Islet of Langerhans (tissue), 1 donor: ENCODE data around the gene SIGLEC1.

ENCODE experiments used
- FAIRE-seq: peaks from one replicate; lab custom pipeline; 2011; peaks lifted over from hg19 to GRCh38; lab: Jason Lieb, UNC

The SIGLEC1 gene

DNA sequence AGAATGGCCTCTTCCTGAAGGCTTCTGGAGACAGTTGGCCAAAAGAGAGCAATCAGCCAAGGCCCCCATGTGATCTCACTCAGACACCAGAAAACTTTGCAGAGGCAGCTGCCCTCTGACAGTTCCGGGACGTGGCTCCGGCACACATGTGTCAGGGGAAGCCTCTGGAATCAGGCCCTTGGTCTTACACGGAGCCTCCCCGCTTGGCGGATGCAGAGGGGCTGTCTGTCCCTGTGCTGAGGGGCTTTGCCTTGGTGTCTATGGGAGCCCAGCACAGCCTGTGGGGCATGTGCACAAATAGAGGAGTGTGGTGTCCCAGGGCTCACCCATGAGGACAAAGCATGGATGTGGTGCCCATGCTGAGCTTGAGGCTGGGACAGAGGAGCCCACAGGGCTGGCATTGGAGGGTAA is 13.8 kb downstream of the SIGLEC1 start:
- no peak for FAIRE-seq

DNA sequence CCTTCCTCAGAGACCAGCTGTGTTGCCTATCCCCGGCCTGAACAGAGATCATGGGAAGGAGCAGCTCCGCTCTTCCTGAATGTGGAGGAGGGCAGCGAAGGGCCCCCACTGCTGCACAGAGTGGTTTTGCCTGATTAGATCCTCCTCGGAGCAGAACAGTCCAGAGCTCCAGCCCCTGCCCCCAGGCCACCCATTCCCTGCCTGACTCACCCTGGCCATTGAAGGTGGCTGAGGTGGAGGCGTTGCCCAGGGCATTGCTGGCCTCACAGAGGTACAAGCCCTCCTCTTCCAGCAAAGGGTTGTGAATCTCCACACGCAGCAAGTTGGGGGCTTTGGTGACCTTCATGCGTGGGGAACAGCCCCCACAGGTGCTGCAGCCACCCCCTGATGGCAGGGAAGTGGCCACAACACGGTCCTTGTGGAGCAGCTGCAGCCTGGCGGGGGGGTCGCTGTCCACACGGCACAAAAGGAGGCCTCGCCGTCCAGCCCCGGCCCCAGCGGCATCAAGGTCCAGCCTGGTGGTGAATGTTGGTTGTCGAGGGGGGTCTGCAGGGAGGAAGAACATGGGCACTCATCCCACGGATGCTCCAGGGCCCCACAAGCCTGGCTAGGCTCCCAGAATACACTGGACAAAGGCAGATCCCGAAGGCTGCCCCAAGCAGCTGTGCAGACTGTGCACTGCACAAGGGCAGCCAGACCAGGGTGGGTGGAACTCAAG is 14.7 kb downstream of the SIGLEC1 start:
- no peak for FAIRE-seq

DNA sequence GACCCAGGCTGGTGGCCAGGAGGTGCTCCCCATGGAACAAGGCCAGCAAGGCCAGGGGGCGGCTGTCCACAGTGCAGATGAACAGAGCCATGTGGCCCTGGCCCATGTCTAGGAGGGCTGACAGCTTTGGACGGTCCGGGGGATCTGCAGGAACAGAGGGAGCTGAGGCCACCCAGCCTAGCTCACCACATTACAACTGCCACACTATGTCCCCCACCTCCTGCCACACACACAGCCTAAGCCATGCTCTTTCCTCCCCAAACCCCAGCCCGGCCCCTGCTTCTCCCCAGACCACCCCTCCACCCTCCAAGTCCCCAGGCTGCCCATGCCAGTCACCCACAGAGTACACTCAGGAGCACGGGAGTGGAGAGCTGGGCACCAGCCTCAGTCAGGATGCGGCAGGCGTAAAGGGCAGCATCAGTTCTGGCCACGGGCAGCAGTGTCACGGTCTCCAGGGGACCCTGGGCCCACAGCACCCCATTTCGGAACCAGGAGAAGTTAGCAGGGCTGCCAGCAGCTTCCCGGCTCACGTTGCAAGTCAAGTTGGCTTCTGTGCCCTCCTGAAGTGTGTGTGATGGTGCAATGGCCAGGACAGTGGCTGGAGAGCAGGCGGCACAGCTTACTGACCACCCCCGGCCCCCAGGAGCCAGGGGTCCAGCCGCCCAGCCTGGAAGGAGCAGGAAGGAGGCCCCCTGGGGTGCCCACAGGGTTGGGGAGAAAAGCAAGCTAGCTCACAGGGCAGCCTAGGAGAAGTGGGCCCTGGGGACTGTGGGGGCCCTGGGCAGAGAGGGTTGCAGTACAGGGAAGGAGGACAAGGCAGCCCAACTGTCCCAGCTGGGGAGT is 15.4 kb downstream of the SIGLEC1 start:
- no peak for FAIRE-seq

DNA sequence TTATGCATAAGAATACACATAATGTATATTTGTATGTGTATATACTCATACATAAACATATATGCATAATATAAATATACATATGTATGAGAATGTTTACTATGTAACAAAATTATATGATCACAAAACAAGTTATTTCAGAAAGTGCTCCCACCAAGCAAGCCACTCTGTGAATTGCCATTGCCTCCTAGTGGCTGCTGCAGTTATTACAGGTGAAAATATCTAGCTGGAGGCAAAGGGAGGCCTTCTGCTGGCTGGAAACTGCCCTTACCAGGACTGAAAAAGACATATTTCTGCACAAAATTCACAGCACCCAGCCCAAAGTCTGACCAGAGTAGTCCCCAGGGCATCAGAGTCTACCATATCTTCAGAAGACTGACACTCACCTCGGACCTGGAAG is 16.2 kb downstream of the SIGLEC1 start:
- FAIRE-seq: no peak

DNA sequence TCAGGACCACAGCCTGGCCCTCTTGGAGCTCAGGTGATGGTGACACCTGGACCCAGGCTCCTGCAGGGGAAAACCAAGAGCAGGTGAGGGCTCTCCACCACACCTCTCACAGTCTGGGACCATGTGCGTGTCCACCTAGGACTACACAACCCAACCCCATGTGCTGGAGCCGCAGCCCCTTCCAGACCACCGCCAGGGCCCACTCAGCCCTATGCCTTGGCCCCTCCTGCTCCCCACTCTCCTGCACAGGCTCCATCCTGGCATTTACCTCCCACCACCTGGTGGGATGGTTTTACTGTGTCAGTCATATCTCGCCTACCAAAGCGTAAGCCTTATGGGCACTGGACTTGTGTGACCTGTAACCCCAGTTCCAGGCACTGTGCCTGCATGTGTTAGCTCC is 17.5 kb downstream of the SIGLEC1 start:
- no peak for FAIRE-seq

DNA sequence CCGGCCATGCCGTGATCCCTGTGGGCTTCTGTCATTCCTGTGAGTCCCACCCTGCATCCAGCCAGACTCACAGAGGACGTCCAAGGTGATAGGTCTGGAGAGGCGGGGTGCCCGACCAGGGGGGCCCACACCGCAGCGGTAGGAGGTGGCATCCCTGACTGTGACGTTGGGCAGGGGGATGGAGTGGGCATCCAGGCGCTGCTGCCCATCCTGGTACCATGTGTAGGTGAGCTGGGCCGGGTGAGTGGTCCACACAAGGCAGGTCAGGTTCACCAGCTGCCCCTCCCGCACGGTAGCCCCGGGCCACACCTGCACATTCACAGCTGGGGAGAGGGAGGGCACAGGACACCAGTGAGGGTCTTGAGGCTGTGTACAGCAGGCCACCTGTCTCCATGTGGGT is 19.0 kb downstream of the SIGLEC1 start:
- no peak for FAIRE-seq

DNA sequence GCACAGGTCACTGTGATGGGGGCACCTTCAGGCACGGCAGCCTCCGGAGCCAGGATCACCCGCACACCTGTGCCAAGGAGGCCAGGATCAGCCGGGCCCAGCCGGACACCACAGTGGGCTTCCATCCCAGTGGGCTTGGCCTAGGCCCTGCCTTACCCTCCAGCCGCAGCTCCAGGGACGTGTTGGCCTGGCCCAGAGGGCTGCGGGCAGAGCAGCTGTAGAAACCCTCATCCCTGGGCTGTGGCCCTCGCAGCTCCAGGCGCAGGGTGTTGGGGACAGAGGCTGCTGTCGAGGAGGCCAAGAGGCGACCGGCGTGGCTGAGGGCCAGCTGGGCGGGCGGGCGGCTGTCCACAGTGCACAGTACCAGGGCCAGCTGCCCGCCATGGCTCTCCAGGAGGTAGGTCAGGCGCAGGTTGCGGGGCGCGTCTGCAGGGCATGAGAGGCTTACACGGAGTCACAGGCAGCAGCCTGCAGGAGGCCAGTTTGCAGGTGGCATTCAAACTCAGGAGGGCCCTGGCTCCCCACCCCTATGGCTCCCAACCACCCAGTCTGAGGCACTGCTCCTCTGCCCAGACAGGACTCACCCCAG is 19.6 kb downstream of the SIGLEC1 start:
- FAIRE-seq: no peak

DNA sequence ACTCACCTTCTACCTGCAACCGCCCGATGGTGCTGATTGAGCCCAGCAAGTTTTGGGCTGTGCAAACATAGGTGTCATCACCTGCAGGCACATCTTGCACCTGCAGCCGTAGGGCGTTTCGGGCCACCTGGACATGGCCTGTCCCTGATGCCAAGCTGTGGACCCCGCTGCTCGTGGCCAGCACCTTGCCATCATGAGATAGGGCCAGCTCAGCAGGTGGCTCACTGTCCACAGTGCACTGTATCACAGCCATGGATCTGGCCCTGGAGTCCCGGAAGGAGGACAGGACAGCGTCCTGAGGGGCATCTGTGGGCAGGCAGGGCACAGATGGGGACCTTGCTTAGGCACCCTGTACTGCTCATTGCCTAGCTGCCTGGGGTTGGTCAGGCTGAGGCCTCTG is 20.5 kb downstream of the SIGLEC1 start:
- FAIRE-seq: no peak

DNA sequence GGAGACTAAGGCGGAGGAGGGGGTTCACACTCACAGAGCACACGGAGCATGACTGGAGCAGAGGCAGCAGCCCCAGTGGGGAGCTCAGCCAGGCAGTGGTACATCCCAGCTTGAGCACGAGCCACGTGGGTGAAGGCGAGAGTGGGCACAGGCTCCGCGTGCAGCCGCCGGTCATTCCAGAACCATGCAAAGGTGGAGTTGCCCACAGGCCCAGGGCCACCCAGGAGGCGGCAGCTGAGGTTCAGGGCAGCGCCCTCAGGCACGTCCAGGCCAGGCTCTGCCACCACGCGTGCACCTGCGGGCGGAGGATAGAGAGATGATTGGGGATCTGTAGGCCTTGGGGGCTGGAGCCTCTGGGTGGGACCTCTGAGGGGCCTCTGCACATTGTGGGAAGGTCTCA is 21.1 kb downstream of the SIGLEC1 start:
- FAIRE-seq: no peak

DNA sequence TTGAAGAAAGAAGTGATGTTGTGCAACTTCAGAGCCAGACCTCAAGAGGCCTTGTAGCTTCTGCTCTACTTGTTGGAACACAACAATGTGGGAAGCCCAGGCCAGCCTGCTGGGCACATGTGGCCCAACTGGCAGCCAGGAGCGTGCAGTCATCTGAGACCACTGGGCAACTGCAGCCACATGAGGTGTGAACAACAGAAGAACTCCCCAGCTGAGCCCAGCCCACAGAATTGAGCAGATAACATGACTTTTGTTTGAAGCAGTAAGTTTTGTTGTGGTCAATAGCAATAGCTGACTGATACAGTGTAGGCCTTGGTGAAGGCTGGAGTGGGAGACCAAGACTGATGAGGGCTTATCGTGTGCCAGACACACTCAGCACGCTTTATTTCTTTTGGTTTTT is 22.0 kb downstream of the SIGLEC1 start:
- no peak for FAIRE-seq

DNA sequence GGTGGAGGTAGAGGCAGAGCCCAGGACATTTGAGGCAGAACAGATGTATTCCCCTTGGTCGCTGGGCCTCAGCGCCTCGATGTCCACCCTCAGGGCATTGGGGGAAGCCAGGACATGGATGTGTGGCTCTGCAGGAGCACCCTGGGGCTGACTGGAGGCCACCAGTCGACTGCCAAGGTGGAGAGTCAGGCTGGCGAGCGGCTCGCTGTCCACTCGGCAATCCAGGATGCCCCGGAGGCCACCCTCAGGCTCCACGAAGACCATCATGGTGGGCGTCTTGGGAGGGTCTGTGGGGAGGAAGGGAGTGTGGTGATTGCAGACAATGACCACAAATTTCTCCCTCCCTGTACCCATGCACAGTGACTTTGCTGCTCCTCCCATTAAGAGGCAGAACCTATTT is 22.4 kb downstream of the SIGLEC1 start:
- FAIRE-seq: no peak

DNA sequence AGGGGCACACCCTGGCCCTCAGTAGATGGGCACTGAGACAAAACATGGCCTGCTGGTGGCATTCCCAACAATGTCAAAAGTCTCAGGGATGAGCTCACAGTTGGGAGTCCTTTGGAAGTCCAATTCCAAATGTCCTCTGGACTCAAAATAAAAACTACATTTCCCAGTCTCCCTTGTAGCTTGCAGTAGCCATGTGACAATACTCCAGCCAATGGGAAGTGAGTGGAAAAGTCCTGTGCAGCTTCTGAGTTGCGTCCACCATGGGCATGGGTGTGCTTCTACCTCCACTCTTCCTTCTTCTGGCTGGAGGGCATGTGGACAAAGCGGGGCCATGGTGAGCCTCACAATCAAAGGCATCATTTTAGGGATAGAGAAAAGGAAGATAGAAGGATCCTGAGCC is 24.7 kb downstream of the SIGLEC1 start:
- FAIRE-seq: no peak

DNA sequence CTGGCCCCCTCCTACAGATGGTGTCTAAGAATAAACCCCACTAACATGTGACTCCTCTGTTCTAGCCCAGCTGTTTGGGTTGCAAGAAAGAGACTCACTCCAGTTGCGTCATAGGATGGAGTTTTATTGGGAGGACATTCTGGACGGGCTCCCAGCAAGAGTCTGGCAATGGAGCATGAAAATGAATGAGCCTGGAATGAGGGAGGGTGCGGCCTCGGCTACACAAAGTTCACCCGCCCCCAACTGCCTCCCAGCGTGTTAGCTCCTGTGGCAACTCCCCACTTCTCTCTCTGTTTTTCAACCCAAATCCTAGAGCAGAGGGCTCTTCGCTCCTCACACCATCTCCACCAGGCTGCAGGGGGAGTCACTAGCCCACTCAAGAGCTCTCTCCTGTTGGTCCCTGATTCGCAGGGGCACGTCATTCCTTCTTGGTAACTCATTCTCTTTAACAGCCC is 25.5 kb downstream of the SIGLEC1 start:
- FAIRE-seq: no peak

DNA sequence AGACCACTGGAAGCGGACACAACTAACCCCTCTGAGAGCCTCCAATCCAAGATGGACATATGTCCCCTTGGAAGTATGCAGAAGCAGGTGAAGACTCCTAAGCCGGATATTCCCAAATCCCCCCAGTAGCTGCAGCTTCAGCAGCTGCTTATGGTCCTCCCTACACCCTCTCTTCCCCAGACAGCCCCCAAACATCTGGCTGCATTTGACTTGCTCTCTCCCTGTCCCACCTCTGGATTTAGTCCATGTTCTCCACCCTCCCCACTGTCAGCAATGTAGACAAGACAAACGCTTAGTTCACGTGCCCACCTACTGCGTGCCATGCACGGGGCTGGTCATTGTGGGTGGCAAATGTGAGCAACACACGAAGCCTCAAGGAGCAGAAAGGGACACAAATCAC is 26.0 kb downstream of the SIGLEC1 start:
- no peak for FAIRE-seq

DNA sequence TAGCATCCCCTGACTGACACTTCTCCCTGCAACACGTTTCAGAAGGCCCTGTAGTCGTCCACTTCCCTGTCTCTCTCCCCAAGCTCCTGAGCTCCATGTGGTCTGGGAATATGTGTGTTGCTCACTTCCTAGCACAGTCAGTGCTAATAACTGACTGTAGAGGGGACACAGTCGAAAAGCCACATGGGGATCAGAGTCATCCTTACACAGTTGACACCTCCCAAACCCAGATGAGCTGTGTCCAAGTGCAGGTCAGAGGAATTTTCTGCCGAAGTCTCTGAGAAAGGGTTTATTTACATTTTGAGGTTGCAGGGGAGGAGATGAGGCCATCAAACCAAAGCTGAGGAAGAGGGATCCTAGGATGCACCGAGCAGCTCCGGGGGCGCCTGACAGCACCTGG is 27.1 kb downstream of the SIGLEC1 start:
- FAIRE-seq: no peak

DNA sequence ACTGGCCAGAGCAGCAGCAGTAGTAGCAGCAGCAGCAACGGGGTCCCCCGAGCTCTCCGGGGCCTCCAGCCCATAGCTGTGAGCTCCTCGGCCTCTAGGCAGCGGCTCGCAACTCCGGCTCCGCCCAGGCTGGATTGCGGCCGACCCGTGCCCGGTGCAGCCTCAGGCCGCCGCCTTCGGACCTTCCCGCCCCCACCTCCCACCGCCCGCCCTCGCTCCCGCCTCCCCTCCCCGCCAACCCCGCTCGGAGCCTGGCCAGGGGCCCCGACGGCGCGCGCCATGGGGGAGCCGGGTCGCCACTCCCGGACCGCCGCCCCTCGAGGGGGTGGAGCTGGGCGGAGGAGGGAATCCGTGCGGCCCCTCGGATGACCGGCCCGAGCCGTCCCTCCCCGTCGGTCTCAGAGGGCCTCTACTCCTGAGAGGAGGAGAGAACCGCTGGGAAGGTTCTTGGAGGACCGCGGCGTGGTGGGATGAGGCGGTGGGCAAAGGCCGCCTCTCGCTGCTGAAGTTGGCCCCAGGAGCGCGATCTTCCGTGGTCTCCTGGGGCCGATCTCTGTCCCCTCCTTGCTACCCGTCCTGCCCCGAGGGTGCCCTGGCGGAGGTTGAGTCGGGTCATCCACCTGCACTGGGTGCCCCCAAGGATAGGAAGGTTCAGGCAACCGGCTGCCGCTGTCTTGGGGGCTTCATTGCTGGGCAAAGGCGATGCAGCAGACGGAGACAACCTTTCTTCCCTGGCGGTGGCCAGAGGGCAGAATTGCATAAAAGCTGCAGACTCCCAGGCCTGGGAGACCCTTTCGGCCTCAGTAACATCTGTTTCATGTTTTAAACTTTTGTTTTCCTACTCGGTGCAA is 30.2 kb downstream of the SIGLEC1 start, which contains the start of gene ADAM33:
Gene ADAM33, minus strand, starts transcription at position 80 of the 851 bp plus-strand sequence. Its CDS starts 6 bp downstream, at position 74.
- FAIRE-seq: no peak

DNA sequence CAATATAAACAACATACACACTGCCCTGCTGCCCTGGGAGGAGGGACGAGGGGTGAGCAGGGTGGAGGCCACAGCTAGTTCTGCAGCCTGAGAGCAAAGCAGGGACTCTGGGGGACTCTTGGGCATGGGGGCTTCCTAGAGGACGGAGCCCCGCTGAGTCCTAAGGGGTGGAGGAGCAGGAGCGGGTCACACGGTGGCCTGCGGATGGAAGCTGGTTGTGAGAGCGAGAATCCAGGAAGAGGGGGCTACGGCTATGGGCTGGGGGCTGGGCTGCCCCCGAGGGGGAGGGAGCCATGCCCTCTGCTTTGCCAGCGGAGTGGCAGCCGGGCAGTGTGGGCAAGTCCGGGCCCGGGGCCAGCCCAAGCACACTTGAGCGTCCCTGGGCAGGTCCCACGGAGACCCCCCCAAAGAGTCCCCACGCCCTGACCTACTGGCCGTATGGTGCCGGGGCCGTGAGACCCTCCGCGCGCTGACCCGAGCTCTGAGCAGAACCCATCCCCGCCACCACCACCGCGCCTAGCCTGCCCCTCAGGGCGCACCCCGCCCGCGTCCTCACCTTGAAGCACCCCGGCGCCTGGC is 31.0 kb downstream of the SIGLEC1 start:
- FAIRE-seq: no peak

DNA sequence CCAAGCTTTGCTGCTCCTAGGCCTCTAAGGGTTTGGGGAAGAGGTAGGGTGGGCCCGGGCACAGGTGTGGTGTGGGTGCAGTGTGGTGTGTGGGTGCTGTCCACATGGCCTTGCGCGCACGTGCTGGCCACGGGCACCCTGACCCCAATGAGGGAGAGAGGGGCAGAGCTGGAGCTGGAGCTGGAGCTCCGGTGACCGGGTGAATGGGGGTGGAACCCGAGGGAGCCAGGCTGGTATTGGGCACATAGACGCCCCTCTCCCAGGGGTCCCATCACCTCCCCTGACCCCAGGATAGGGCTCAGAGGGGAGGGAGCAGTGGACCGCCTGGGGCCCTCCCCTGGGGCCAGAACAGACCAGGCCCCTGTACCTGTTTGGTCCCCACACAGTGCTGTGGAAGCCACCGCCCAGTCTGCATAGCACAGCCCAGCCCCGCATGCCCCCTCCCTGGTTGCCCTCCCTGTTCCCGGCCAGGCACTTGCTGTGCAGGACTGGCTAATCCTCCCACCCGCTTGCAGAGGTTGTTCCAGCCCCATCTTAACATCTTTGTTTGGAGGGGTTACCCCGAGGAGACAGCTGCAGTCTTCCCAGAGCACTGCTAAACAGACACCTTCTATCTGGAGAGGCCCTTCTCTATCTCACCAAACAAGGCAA is 31.6 kb downstream of the SIGLEC1 start:
- no peak for FAIRE-seq

DNA sequence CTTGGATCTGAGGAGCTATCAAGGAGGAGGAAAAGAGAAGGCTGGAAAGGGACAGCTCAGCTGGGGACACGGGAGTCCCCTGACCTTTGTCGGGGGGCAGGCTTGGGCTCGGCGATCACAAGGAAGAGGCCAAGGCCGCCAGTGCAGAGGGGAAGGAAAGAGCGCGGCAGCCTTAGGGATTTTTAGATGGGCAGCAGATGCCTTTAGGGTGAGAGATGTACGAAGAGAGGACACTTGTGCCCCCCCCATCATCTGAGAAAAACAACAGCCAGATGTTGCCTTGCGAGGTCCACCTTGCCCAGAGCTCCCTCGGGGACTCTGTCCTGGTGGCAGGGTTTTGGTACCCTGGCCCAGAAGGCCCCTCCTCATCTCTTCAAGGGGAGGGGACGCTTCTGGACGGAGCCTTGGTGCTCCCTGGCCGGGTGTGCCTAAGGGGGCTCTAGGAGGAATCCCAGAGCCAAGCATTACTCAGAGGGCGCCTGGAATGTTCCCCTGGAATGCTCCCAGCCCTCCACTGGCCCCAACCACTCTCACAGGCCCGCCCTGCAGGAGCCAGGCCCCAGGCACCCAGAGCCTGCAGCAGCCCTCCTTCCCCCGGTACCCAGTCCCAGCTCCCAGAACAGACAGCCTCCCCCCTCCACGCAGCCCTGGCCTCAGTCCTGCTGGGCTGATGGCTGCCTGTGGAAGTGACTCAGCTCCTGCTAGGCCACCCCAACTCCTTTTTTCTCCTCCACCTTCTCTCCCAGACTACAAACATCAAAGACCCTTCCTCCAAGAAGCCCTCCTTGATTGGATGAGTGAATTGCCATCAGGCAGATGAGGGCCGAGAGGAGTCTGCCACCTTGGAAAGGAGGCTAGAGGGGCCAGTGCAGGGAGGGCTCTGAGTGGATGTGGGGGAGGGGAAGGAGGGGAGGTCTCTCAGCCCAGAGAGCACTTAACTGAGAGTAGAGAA is 32.4 kb downstream of the SIGLEC1 start:
- FAIRE-seq: no peak
